ENCODE results near the gene MGAT1. TPM values are rescaled to one million over a fixed set of nuclear protein-coding genes. Genes with fewer than 3 reads are reported as not detected.

MGAT1 gene
- total and polyA plus RNA-seq, 2 experiments from 2014 or later, result 23.7 to 81.4 TPM

GRCh38 chr5:180816608-180817534 is 14.3 kb upstream of the MGAT1 start:
- Mint-ChIP-seq H3K27me3 (ENCODE audit: insufficient read depth, low read depth, poor library complexity) (peaks cover 2% of the 10 kb centered on the region), H3K27ac (no peak overlapping the region; the same call in 1 of the 2 replicates), H3K36me3 (ENCODE audit: low read depth) (no peaks in the 10 kb centered on the region), H3K4me1 (peaks cover 21% of the 10 kb centered on the region), H3K9me3 (no peaks in the 10 kb centered on the region), H3K4me3 (no peak overlapping the region)
- Histone ChIP-seq H3K36me3 (ENCODE audit: insufficient read depth) (no peaks in the 10 kb centered on the region), H3F3A (replicated peaks; ENCODE audit: low read depth) (peaks cover 7% of the 10 kb centered on the region; the same call in 1 of the 2 replicates), H3K27ac (ENCODE audit: low read depth) (no peak overlapping the region), H3K27me3 (ENCODE audit: insufficient read depth) (no peaks in the 10 kb centered on the region), H3K4me2 (peak overlapping the region; percentile 54), H3K79me2 (replicated peaks; ENCODE audit: insufficient read depth) (no peaks in the 10 kb centered on the region), H4K20me1 (replicated peaks; ENCODE audit: insufficient read depth) (no peaks in the 10 kb centered on the region), H3K9me2 (ENCODE audit: insufficient read depth) (no peaks in the 10 kb centered on the region), H3K4me1 (ENCODE audit: insufficient read depth) (peaks cover 16% of the 10 kb centered on the region; the same call in 1 of the 2 replicates), H3K4me3 (no peak overlapping the region; the same call in 1 of the 2 replicates), H2AFZ (peak overlapping the region; percentile 92)
- TF ChIP-seq JUNB (IDR thresholded peaks at IDR 0.05; ENCODE audit: unreplicated experiment), result no peak
- TF ChIP-seq ZNF331 (CRISPR knock-in tag; IDR thresholded peaks at IDR 0.05; ENCODE audit: low read depth), result no peak
- TF ChIP-seq EZH2 (IDR thresholded peaks at IDR 0.05; ENCODE audit: low read depth, unreplicated experiment), result no peak
- no peak for TF ChIP-seq NANOG (IDR thresholded peaks at IDR 0.05; ENCODE audit: borderline replicate concordance)
- TF ChIP-seq ZNF462 (CRISPR knock-in tag; IDR thresholded peaks at IDR 0.05), result no peak
- no peak for TF ChIP-seq EZH2phosphoT487 (IDR thresholded peaks at IDR 0.05; ENCODE audit: unreplicated experiment)
- no peak for TF ChIP-seq ZNF114 (CRISPR knock-in tag; IDR thresholded peaks at IDR 0.05)
- no peak for TF ChIP-seq CREB1 (CRISPR knock-in tag; IDR thresholded peaks at IDR 0.05; ENCODE audit: low read depth)
- no peak for TF ChIP-seq POLR2AphosphoS5 (IDR thresholded peaks at IDR 0.05; ENCODE audit: low read depth)
- no peak for TF ChIP-seq REST (IDR thresholded peaks at IDR 0.05; ENCODE audit: unreplicated experiment)
- no peak for TF ChIP-seq ETS1 (IDR thresholded peaks at IDR 0.05)
- no peak for TF ChIP-seq CTCF (conservative IDR thresholded peaks at IDR 0.05; ENCODE audit: low read depth in 2 of 2)
- no peak for TF ChIP-seq STAT1 (IDR thresholded peaks at IDR 0.05; ENCODE audit: unreplicated experiment)
- ATAC-seq, result peak; percentile 61
- no peak for DNase-seq (ENCODE audit: low spot score)
